ENCODE measurements around the gene VWA1. TPM values are rescaled to one million over a fixed set of nuclear protein-coding genes. Genes with fewer than 3 reads are reported as not detected.

The VWA1 gene
- total and polyA plus RNA-seq, 10 of the 15 experiments (the other 5 are each of a cell fraction or from before 2014, with no cell fraction given), result 0.02 to 1.7 (median 0.32) TPM; not detected in 2

DNA sequence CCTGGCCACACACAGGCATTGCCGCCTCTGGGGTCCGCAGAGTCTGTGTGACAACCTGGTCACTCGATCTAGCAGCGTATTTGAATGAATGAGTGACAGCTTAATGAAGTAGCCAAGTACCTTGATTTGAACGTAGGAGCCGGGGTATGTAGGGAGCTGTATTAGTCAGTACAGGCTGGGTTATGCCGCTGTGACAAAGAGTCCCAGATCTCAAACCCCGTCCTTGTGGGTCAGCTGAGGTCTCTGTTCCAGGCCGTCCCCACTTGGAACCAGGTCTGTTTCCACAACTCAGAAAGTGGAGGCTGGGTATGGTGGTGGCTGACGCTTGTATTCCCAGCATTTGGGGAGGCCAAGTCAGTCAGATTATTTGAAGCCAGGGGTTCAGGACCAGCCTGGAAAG is 56.1 kb downstream of the VWA1 start (continued):
- TF ChIP-seq ETV6 (conservative IDR thresholded peaks at IDR 0.05 in 1 of 2, IDR thresholded peaks at IDR 0.05 in 1 of 2; ENCODE audit: borderline replicate concordance in 1 of 2, low read depth in 1 of 2) (no peak), HDAC6 (IDR thresholded peaks at IDR 0.05; ENCODE audit: unreplicated experiment) (no peak)

Other genes starting within 250 kb of the VWA1 start
Only the 7 nearest of the 27 such genes appear.
- gene AURKAIP1, start 60.5 kb upstream of the VWA1 start, total RNA-seq (2014; rRNA removed), result 146 and 177 TPM in 2 replicates
- 30.2 and 37.4 TPM in 2 replicates for gene AURKAIP1, start 60.5 kb upstream of the VWA1 start, total RNA-seq (2014; rRNA removed; fragmentation: Illumina TruSeq; extraction: Trizol)
- gene AURKAIP1, start 60.5 kb upstream of the VWA1 start, total RNA-seq (2021), result 198 and 210 TPM in 2 replicates
- 38.3 and 66.8 TPM in 2 replicates for gene AURKAIP1, start 60.5 kb upstream of the VWA1 start, polyA plus RNA-seq (2011; rRNA removed)
- 3.9 and 26.5 TPM in 2 replicates for gene AURKAIP1, start 60.5 kb upstream of the VWA1 start, polyA plus RNA-seq (2014; fragmentation: Illumina TruSeq; extraction: Trizol)
- gene AURKAIP1, start 60.5 kb upstream of the VWA1 start, polyA plus RNA-seq (2014; fragmentation: Nextera tagmentation; extraction: Ambion mirVana), result 10 to 100 TPM in 1 of 2 experiments, 1 to 10 TPM in 1; 6.5 to 26.6 TPM
- gene AURKAIP1, start 60.5 kb upstream of the VWA1 start, polyA plus RNA-seq (2014; rRNA removed), result 173 and 210 TPM in 2 replicates
- gene AURKAIP1, start 60.5 kb upstream of the VWA1 start, polyA plus RNA-seq (2016; fragmentation: Nextera tagmentation; extraction: Ambion mirVana), result 100 to 1,000 TPM; 341 to 366 TPM
- gene CCNL2, start 36.4 kb upstream of the VWA1 start, total RNA-seq (2014; rRNA removed), result 102 and 106 TPM in 2 replicates
- 42.5 and 43.2 TPM in 2 replicates for gene CCNL2, start 36.4 kb upstream of the VWA1 start, total RNA-seq (2014; rRNA removed; fragmentation: Illumina TruSeq; extraction: Trizol)
- 83.8 and 101 TPM in 2 replicates for gene CCNL2, start 36.4 kb upstream of the VWA1 start, total RNA-seq (2021)
- gene CCNL2, start 36.4 kb upstream of the VWA1 start, polyA plus RNA-seq (2011; rRNA removed), result 112 and 115 TPM in 2 replicates
- gene CCNL2, start 36.4 kb upstream of the VWA1 start, polyA plus RNA-seq (2014; fragmentation: Illumina TruSeq; extraction: Trizol), result 33.7 and 54.3 TPM in 2 replicates
- 1 to 10 TPM; 2.1 to 5.5 TPM for gene CCNL2, start 36.4 kb upstream of the VWA1 start, polyA plus RNA-seq (2014; fragmentation: Nextera tagmentation; extraction: Ambion mirVana)
- 143 and 153 TPM in 2 replicates for gene CCNL2, start 36.4 kb upstream of the VWA1 start, polyA plus RNA-seq (2014; rRNA removed)
- 100 to 1,000 TPM; 100 to 102 TPM for gene CCNL2, start 36.4 kb upstream of the VWA1 start, polyA plus RNA-seq (2016; fragmentation: Nextera tagmentation; extraction: Ambion mirVana)
- 205 and 223 TPM in 2 replicates for gene MRPL20, start 28.4 kb upstream of the VWA1 start, total RNA-seq (2014; rRNA removed)
- 132 and 153 TPM in 2 replicates for gene MRPL20, start 28.4 kb upstream of the VWA1 start, total RNA-seq (2014; rRNA removed; fragmentation: Illumina TruSeq; extraction: Trizol)
- 141 and 149 TPM in 2 replicates for gene MRPL20, start 28.4 kb upstream of the VWA1 start, total RNA-seq (2021)
- gene MRPL20, start 28.4 kb upstream of the VWA1 start, polyA plus RNA-seq (2011; rRNA removed), result 143 and 146 TPM in 2 replicates
- 115 and 129 TPM in 2 replicates for gene MRPL20, start 28.4 kb upstream of the VWA1 start, polyA plus RNA-seq (2014; fragmentation: Illumina TruSeq; extraction: Trizol)
- 100 to 1,000 TPM; 519 to 525 TPM for gene MRPL20, start 28.4 kb upstream of the VWA1 start, polyA plus RNA-seq (2014; fragmentation: Nextera tagmentation; extraction: Ambion mirVana)
- 287 and 301 TPM in 2 replicates for gene MRPL20, start 28.4 kb upstream of the VWA1 start, polyA plus RNA-seq (2014; rRNA removed)
- 100 to 1,000 TPM; 366 to 375 TPM for gene MRPL20, start 28.4 kb upstream of the VWA1 start, polyA plus RNA-seq (2016; fragmentation: Nextera tagmentation; extraction: Ambion mirVana)
- 0.17 and 0.33 TPM in 2 replicates for gene ANKRD65, start 14.4 kb upstream of the VWA1 start, total RNA-seq (2014; rRNA removed)
- gene ANKRD65, start 14.4 kb upstream of the VWA1 start, total RNA-seq (2014; rRNA removed; fragmentation: Illumina TruSeq; extraction: Trizol), result 0.18 and 0.45 TPM in 2 replicates
- 0.96 and 1.2 TPM in 2 replicates for gene ANKRD65, start 14.4 kb upstream of the VWA1 start, total RNA-seq (2021)
- 0.12 and 0.24 TPM in 2 replicates for gene ANKRD65, start 14.4 kb upstream of the VWA1 start, polyA plus RNA-seq (2011; rRNA removed)
- gene ANKRD65, start 14.4 kb upstream of the VWA1 start, polyA plus RNA-seq (2014; fragmentation: Illumina TruSeq; extraction: Trizol), result 0.14 and 0.29 TPM in 2 replicates
- gene ANKRD65, start 14.4 kb upstream of the VWA1 start, polyA plus RNA-seq (2014; fragmentation: Nextera tagmentation; extraction: Ambion mirVana), result under 1 TPM; 0.05 to 0.15 TPM
- 0.86 and 0.94 TPM in 2 replicates for gene ANKRD65, start 14.4 kb upstream of the VWA1 start, polyA plus RNA-seq (2014; rRNA removed)
- 1 to 10 TPM; 1.8 to 2.8 TPM for gene ANKRD65, start 14.4 kb upstream of the VWA1 start, polyA plus RNA-seq (2016; fragmentation: Nextera tagmentation; extraction: Ambion mirVana)
- gene ATAD3C, start 14.0 kb downstream of the VWA1 start, total RNA-seq (2014; rRNA removed), result 0.06 and 0.44 TPM in 2 replicates
- 0.41 and 0.63 TPM in 2 replicates for gene ATAD3C, start 14.0 kb downstream of the VWA1 start, total RNA-seq (2014; rRNA removed; fragmentation: Illumina TruSeq; extraction: Trizol)
- 1.1 and 1.6 TPM in 2 replicates for gene ATAD3C, start 14.0 kb downstream of the VWA1 start, total RNA-seq (2021)
- 2.2 and 3.1 TPM in 2 replicates for gene ATAD3C, start 14.0 kb downstream of the VWA1 start, polyA plus RNA-seq (2011; rRNA removed)
- gene ATAD3C, start 14.0 kb downstream of the VWA1 start, polyA plus RNA-seq (2014; fragmentation: Illumina TruSeq; extraction: Trizol), result 0.22 and 0.32 TPM in 2 replicates
- gene ATAD3C, start 14.0 kb downstream of the VWA1 start, polyA plus RNA-seq (2014; fragmentation: Nextera tagmentation; extraction: Ambion mirVana), result under 1 TPM; 0.03 to 0.13 TPM
- gene ATAD3C, start 14.0 kb downstream of the VWA1 start, polyA plus RNA-seq (2014; rRNA removed), result 1.1 and 2.1 TPM in 2 replicates
- 1 to 10 TPM; 2.1 to 2.9 TPM for gene ATAD3C, start 14.0 kb downstream of the VWA1 start, polyA plus RNA-seq (2016; fragmentation: Nextera tagmentation; extraction: Ambion mirVana)
- gene ATAD3B, start 36.1 kb downstream of the VWA1 start, total RNA-seq (2014; rRNA removed), result 29.7 and 35.7 TPM in 2 replicates
- 9.3 and 10.7 TPM in 2 replicates for gene ATAD3B, start 36.1 kb downstream of the VWA1 start, total RNA-seq (2014; rRNA removed; fragmentation: Illumina TruSeq; extraction: Trizol)
- gene ATAD3B, start 36.1 kb downstream of the VWA1 start, total RNA-seq (2021), result 32.9 and 36.8 TPM in 2 replicates
- gene ATAD3B, start 36.1 kb downstream of the VWA1 start, polyA plus RNA-seq (2011; rRNA removed), result 7.6 and 14.0 TPM in 2 replicates
- gene ATAD3B, start 36.1 kb downstream of the VWA1 start, polyA plus RNA-seq (2014; fragmentation: Illumina TruSeq; extraction: Trizol), result 2.1 and 5.8 TPM in 2 replicates
- under 1 TPM; 0.03 to 0.73 TPM for gene ATAD3B, start 36.1 kb downstream of the VWA1 start, polyA plus RNA-seq (2014; fragmentation: Nextera tagmentation; extraction: Ambion mirVana)
- gene ATAD3B, start 36.1 kb downstream of the VWA1 start, polyA plus RNA-seq (2014; rRNA removed), result 38.8 and 52.5 TPM in 2 replicates
- gene ATAD3B, start 36.1 kb downstream of the VWA1 start, polyA plus RNA-seq (2016; fragmentation: Nextera tagmentation; extraction: Ambion mirVana), result 10 to 100 TPM; 33.7 to 35.1 TPM
- 56.1 and 58.6 TPM in 2 replicates for gene ATAD3A, start 76.5 kb downstream of the VWA1 start, total RNA-seq (2014; rRNA removed)
- 16.9 and 24.6 TPM in 2 replicates for gene ATAD3A, start 76.5 kb downstream of the VWA1 start, total RNA-seq (2014; rRNA removed; fragmentation: Illumina TruSeq; extraction: Trizol)
- 66.8 and 76.4 TPM in 2 replicates for gene ATAD3A, start 76.5 kb downstream of the VWA1 start, total RNA-seq (2021)
- 6.6 and 16.2 TPM in 2 replicates for gene ATAD3A, start 76.5 kb downstream of the VWA1 start, polyA plus RNA-seq (2011; rRNA removed)
- gene ATAD3A, start 76.5 kb downstream of the VWA1 start, polyA plus RNA-seq (2014; fragmentation: Illumina TruSeq; extraction: Trizol), result 0.95 and 9.0 TPM in 2 replicates
- gene ATAD3A, start 76.5 kb downstream of the VWA1 start, polyA plus RNA-seq (2014; fragmentation: Nextera tagmentation; extraction: Ambion mirVana), result 1 to 10 TPM in 1 of 2 experiments, under 1 TPM in 1; 0.05 to 1.3 TPM
- 53.3 and 69.0 TPM in 2 replicates for gene ATAD3A, start 76.5 kb downstream of the VWA1 start, polyA plus RNA-seq (2014; rRNA removed)
- 10 to 100 TPM; 84.4 to 93.5 TPM for gene ATAD3A, start 76.5 kb downstream of the VWA1 start, polyA plus RNA-seq (2016; fragmentation: Nextera tagmentation; extraction: Ambion mirVana)